Measurements from ENCODE around the gene PXMP4.
A peak's percentile ranks its signal among the peaks of the same experiment; 100 is the strongest.

Gene PXMP4

DNA sequence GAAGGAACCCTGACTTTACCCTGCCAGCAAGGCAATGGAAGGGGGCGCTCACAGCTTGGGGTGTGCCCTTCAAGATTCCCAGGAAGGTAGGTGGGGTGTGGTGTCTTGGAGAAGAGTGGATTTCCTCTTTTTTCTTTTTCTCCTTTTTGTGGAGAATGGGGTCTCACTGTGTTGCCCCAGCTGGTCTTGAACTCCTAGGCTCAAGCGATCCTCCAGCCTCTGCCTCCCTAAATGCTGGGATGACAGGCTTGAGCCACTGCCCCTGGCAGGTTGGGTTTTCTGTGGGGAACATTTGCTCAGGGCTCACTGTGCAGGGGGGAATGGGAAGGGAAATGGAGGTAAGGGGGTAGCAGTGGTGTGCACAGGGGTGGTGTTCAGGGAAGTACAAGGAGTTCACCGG is 7.7 kb upstream of the PXMP4 start:
- no peak for DNase-seq (ENCODE audit: low read depth, low spot score)
- in situ Hi-C loops (cut with HindIII; ENCODE audit: low sequenced_read_pairs) = no loop called here
- H3K4me3 ChIP-seq (ENCODE audit: low read depth, low read length) = no peak overlapping the region
- TF ChIP-seq, protein P1, sequence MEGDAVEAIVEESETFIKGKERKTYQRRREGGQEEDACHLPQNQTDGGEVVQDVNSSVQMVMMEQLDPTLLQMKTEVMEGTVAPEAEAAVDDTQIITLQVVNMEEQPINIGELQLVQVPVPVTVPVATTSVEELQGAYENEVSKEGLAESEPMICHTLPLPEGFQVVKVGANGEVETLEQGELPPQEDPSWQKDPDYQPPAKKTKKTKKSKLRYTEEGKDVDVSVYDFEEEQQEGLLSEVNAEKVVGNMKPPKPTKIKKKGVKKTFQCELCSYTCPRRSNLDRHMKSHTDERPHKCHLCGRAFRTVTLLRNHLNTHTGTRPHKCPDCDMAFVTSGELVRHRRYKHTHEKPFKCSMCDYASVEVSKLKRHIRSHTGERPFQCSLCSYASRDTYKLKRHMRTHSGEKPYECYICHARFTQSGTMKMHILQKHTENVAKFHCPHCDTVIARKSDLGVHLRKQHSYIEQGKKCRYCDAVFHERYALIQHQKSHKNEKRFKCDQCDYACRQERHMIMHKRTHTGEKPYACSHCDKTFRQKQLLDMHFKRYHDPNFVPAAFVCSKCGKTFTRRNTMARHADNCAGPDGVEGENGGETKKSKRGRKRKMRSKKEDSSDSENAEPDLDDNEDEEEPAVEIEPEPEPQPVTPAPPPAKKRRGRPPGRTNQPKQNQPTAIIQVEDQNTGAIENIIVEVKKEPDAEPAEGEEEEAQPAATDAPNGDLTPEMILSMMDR (IDR thresholded peaks at IDR 0.05; ENCODE audit: low read depth, low read length) = no peak

DNA sequence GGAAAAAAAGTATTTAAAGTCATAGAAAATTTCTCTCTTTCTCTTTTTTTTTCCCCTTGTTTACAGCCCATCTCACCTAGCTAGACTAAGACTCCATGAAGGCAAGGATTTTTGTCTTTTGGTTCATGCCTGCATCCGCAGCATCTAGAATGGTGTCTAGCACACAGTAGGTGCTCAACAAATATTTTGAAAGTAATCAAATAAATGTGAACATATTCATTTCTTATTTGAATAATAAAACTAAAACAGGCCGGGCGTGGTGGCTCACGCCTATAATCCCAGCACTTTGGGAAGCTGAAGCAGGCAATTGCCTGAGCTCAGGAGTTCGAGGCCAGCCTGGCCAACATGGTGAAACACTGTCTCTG is 7.0 kb upstream of the PXMP4 start:
- TF ChIP-seq, protein P1 (IDR thresholded peaks at IDR 0.05; ENCODE audit: low read depth, low read length) = no peak
- no peak overlapping the region for H3K4me3 ChIP-seq (ENCODE audit: low read depth, low read length)
- in situ Hi-C loops (cut with HindIII; ENCODE audit: low sequenced_read_pairs) = no loop called here
- DNase-seq (ENCODE audit: low read depth, low spot score) = no peak

DNA sequence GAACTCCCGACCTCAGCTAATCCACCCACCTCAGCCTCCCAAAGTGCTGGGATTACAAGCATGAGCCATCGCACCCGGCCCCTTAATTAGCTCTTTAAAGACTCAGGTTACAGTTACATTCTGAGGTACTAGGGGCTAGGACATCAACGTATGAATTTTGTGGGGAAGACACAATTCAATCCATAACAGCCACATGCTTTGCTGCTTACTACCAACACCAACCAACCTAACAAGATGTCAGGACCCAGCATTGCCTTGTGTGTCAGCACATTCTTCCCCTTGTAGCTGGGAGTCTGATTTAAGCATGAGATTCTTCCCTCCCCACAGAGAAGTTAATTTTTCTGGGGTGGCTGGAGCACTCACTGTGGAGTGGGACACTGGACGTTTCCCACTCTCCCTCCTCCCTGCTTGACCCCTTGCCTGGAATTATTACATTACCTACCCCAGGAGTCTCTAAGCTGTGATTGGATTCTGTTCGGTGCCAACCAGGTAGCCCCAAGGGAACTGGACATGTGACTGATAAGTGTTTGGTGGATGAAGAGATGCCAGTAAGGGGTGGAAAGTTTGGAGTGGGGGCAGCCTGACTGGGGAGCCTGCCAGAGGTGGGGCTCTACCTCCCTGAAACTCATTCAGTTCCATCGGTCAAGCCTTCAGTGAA is 5.6 kb upstream of the PXMP4 start:
- no peak overlapping the region for H3K4me3 ChIP-seq (ENCODE audit: low read depth, low read length)
- TF ChIP-seq, protein P1 (IDR thresholded peaks at IDR 0.05; ENCODE audit: low read depth, low read length) = no peak
- in situ Hi-C loops (cut with HindIII; ENCODE audit: low sequenced_read_pairs) = no loop called here
- DNase-seq (ENCODE audit: low read depth, low spot score) = no peak

DNA sequence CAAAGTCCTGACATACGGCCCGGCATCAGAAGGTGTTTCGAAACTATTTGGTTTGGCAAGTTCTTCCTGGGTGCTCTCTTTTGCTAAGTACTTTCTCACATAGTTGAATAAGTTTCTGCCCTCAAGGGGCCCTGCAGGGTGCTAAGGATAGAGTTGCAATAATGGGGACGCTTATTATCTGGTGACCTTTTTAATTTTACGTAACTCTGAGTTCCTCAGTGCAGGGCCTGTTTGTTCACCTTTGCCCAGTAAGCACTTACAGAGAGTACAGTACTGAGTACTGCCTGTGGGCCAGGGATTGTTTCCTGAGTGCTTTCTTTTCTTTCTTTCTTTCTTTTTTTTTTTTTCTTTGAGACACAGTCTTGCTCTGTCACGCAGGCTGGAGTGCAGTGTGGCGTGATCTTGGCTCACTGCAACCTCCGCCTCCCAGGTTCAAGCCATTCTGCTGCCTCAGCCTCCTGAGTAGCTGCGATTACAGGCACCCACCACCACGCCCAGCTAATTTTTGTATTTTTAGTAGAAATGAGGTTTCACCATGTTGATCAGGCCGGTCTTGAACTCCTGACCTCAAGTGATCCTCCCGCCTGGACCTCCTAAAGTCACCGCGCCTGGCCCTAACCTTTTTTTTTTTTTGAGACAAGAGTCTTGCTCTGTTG is 4.5 kb upstream of the PXMP4 start:
- TF ChIP-seq, protein P1 (IDR thresholded peaks at IDR 0.05; ENCODE audit: low read depth, low read length) = no peak
- in situ Hi-C loops (cut with HindIII; ENCODE audit: low sequenced_read_pairs) = no loop called here
- DNase-seq (ENCODE audit: low read depth, low spot score) = no peak
- no peak overlapping the region for H3K4me3 ChIP-seq (ENCODE audit: low read depth, low read length)

DNA sequence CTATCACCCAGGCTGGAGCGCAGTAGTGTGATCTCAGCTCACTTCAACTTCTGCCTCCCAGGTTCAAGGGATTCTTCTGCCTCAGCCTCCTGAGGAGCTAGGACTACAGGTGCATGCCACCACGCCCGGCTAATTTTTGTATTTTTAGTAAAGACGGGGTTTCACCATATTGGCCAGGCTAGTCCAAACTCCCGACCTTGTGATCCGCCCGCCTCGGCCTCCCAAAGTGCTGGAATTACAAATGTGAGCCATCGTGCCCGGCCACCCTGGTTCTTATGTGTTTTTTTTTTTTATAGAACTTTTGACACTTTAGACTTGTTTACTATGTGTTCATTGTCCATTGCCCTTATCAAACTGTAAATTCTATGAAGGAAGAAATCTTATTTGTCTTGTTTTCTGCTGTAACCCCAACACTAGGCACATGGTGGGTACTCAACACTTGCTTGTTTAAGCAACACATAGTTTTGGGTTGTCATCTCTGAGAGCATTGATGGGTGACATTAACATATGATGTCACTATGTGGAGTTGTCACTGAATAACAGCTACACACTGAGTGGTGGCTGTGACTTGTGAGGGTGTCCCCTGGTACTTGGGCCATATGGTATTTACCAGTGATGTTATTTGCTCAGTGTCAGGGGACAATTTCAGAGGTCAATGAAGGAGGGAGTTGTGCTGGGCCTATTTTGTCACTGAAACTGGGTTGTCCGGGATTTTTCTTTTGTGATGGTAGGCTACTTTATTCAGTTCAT is 1.5 kb upstream of the PXMP4 start:
- in situ Hi-C loops (cut with HindIII; ENCODE audit: low sequenced_read_pairs) = no loop called here

DNA sequence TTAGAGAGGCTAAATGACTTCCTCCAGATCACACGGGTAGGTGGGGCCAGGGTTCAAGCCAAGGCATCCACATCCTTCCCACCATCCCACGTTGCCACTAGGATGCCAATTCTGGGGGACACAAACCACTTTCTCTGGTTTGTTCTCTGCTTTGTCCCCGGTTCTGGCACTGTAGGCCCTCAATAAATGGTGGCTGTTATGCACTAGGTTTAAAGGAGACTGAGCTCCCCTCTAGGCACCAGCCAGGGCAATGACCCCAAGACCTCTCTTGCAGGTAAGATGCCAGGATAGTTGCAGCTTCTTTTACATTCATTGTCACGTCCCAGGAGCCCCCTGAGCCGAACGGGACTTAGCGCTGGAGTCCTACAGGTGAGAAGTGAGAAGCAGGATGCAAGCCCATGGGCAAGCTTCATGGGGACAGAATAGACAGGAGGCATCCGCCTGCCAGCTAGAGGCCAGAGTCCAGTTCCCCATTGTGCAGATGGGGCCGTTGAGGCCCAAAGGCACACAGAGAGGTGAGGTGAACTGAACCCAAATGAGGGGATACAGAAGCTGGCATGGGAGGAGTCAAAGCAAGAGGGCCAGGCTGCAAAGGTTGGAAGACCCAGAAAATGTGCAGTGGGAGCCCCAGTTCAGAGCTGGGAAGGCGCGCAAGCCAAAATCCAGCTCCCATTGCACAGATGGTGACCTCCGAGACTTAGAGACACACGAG is 677 bp downstream of the PXMP4 start:
- no peak for DNase-seq (ENCODE audit: low read depth, low spot score)
- TF ChIP-seq, protein P1 (IDR thresholded peaks at IDR 0.05; ENCODE audit: low read depth, low read length) = no peak
- peak overlapping the region; percentile 81 for H3K4me3 ChIP-seq (ENCODE audit: low read depth, low read length)
- in situ Hi-C loops (cut with HindIII; ENCODE audit: low sequenced_read_pairs) = no loop called here

More for the DNA sequence above, 1.5 kb upstream of the PXMP4 start:
- TF ChIP-seq, protein P1 (IDR thresholded peaks at IDR 0.05; ENCODE audit: low read depth, low read length) = no peak
- H3K4me3 ChIP-seq (ENCODE audit: low read depth, low read length) = no peak overlapping the region
- DNase-seq (ENCODE audit: low read depth, low spot score) = no peak

Measured in astrocyte of the spinal cord (primary cell).